Duodenal mucosa (tissue), 2 donors: ENCODE measurements around the gene RASIP1.
"Not testable (repeated sequence)": the region's sequence is repeated elsewhere in the genome, so short reads cannot be mapped to it uniquely, and the experiment has no call there.

Experiments
- H3K27ac ChIP-seq: one replicate; pipeline ENCODE4 v1.7.0; 2013; ENCODE audit warnings: low read depth, low read length
- H3K27me3 ChIP-seq, 2 donors: one replicate each; pipeline ENCODE4 v1.7.0; 2013; ENCODE audit warnings: low read length in 2 of 2, control low read depth in 1 of 2; ENCODE audit not compliant: insufficient read depth in 2 of 2, control insufficient read depth in 1 of 2
- H3K36me3 ChIP-seq, 2 donors: one replicate each; pipeline ENCODE4 v1.7.0; 2013; ENCODE audit warnings: low read length in 2 of 2, control low read depth in 1 of 2; ENCODE audit not compliant: insufficient read depth in 2 of 2, control insufficient read depth in 1 of 2
- H3K4me1 ChIP-seq, 2 donors: one replicate each; pipeline ENCODE4 v1.7.0; 2013; ENCODE audit warnings: low read length in 2 of 2, control low read depth in 1 of 2; ENCODE audit not compliant: insufficient read depth in 2 of 2, control insufficient read depth in 1 of 2
- H3K4me3 ChIP-seq, 2 donors: one replicate each; pipeline ENCODE4 v1.7.0; 2013; ENCODE audit warnings: low read length in 2 of 2, low read depth in 1 of 2
- H3K9ac ChIP-seq, 2 donors: one replicate each; pipeline ENCODE4 v1.7.0; 2013; ENCODE audit warnings: low read length in 2 of 2, low read depth in 1 of 2
- H3K9me3 ChIP-seq, 2 donors: one replicate each; pipeline ENCODE4 v1.7.0; 2013; ENCODE audit warnings: low read length in 2 of 2, control low read depth in 1 of 2; ENCODE audit not compliant: control insufficient read depth in 1 of 2

The RASIP1 gene

GRCh38 chr19:48740164-48740972 is at the start of gene RASIP1:
Gene RASIP1, minus strand, starts transcription at chr19:48740610. Its CDS starts 328 bp downstream, at chr19:48740282.
- H3K27ac ChIP-seq: peak within 1 kb of the TSS; percentile 49
- peaks cover 21 to 22% of the 10 kb centered on the region in 2 donors for H3K4me1 ChIP-seq
- H3K27me3 ChIP-seq: peaks cover 0 to 5% of the 10 kb centered on the region in 2 donors
- no peaks in the 10 kb centered on the region for H3K36me3 ChIP-seq
- H3K4me3 ChIP-seq: peak within 1 kb of the TSS; percentile 60 to 62
- H3K9me3 ChIP-seq: no peaks in the 10 kb centered on the region
- peak within 1 kb of the TSS; percentile 43 to 52 for H3K9ac ChIP-seq

GRCh38 chr19:48787331-48787730 is 46.9 kb upstream of the RASIP1 start:
- H3K27me3 ChIP-seq, H3K9ac ChIP-seq, H3K9me3 ChIP-seq, H3K4me1 ChIP-seq, H3K27ac ChIP-seq, H3K36me3 ChIP-seq, H3K4me3 ChIP-seq: not testable (repeated sequence)

GRCh38 chr19:48786422-48786821 is 46.0 kb upstream of the RASIP1 start:
- not testable (repeated sequence) for H3K27me3 ChIP-seq, H3K36me3 ChIP-seq, H3K27ac ChIP-seq

GRCh38 chr19:48784527-48784926 is 44.1 kb upstream of the RASIP1 start:
- no peak overlapping the region for H3K4me3 ChIP-seq

More at GRCh38 chr19:48786422-48786821, 46.0 kb upstream of the RASIP1 start:
- H3K4me1 ChIP-seq, H3K9ac ChIP-seq, H3K9me3 ChIP-seq, H3K4me3 ChIP-seq: not testable (repeated sequence)

GRCh38 chr19:48780631-48781391 is 40.4 kb upstream of the RASIP1 start:
- Histone ChIP-seq H3K4me3 (no peak overlapping the region), H3K9ac (no peak overlapping the region), H3K27ac (peak overlapping the region; percentile 61)

More at GRCh38 chr19:48784527-48784926, 44.1 kb upstream of the RASIP1 start:
- Histone ChIP-seq H3K36me3 (no peaks in the 10 kb centered on the region), H3K27me3 (no peaks in the 10 kb centered on the region), H3K9ac (no peak overlapping the region), H3K27ac (no peak overlapping the region), H3K4me1 (peaks cover 14 to 15% of the 10 kb centered on the region in 2 donors), H3K9me3 (no peaks in the 10 kb centered on the region)

GRCh38 chr19:48779636-48780035 is 39.2 kb upstream of the RASIP1 start:
- no peaks in the 10 kb centered on the region for H3K27me3 ChIP-seq
- peaks cover 18 to 19% of the 10 kb centered on the region in 2 donors for H3K4me1 ChIP-seq
- no peak overlapping the region for H3K27ac ChIP-seq
- H3K36me3 ChIP-seq: no peaks in the 10 kb centered on the region
- H3K4me3 ChIP-seq: no peak overlapping the region
- H3K9me3 ChIP-seq: no peaks in the 10 kb centered on the region
- no peak overlapping the region for H3K9ac ChIP-seq

More at GRCh38 chr19:48780631-48781391, 40.4 kb upstream of the RASIP1 start:
- H3K9me3 ChIP-seq: no peaks in the 10 kb centered on the region
- peaks cover 18 to 19% of the 10 kb centered on the region in 2 donors for H3K4me1 ChIP-seq
- H3K36me3 ChIP-seq: no peaks in the 10 kb centered on the region
- no peaks in the 10 kb centered on the region for H3K27me3 ChIP-seq

- Histone ChIP-seq H3K9me3 (no peaks in the 10 kb centered on the region), H3K4me3 (no peak overlapping the region), H3K27ac (no peak overlapping the region), H3K27me3 (no peaks in the 10 kb centered on the region), H3K9ac (no peak overlapping the region), H3K4me1 (peaks cover 18 to 19% of the 10 kb centered on the region in 2 donors), H3K36me3 (no peaks in the 10 kb centered on the region)
Measured at GRCh38 chr19:48777720-48778119, 37.3 kb upstream of the RASIP1 start.

GRCh38 chr19:48777139-48777538 is 36.7 kb upstream of the RASIP1 start:
- Histone ChIP-seq H3K9ac (no peak overlapping the region), H3K4me3 (no peak overlapping the region), H3K27ac (no peak overlapping the region), H3K36me3 (no peaks in the 10 kb centered on the region), H3K27me3 (no peaks in the 10 kb centered on the region), H3K4me1 (peaks cover 18 to 19% of the 10 kb centered on the region in 2 donors), H3K9me3 (no peaks in the 10 kb centered on the region)

- H3K9ac ChIP-seq: no peak overlapping the region
- H3K27ac ChIP-seq: no peak overlapping the region
- no peaks in the 10 kb centered on the region for H3K27me3 ChIP-seq
- H3K36me3 ChIP-seq: no peaks in the 10 kb centered on the region
- no peaks in the 10 kb centered on the region for H3K9me3 ChIP-seq
- H3K4me3 ChIP-seq: no peak overlapping the region
- H3K4me1 ChIP-seq: peaks cover 4% of the 10 kb centered on the region in 2 donors
Measured at GRCh38 chr19:48772503-48772953, 32.1 kb upstream of the RASIP1 start.
